OCI-M2 (cell line): Measurements from ENCODE around the gene REPS2.

ENCODE experiments used
- DNase-seq: peaks from one replicate; lab custom pipeline; 2025; ENCODE audit not compliant: unreplicated experiment; lab: John Stamatoyannopoulos, UW

REPS2 gene

DNA sequence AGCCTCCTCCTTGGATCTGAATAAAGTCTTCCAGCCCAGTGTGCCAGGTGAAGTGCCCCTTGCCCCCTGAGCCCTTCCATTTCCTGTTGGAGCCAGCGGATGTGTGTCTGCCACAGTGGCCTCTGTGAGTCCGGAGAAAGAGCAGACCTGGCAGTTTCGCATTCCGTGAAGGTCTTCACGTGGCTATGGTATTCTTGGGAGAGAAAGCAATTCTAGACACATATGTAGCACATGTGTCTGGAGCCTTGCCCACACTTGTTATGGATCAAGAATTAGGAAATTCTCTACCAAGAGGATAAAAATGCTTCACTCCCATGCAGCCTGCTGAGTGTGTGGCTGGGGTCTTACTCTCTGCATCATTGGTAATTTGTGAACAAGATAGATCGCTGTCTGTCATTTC is 130.9 kb downstream of the REPS2 start:
- DNase-seq, result no peak

DNA sequence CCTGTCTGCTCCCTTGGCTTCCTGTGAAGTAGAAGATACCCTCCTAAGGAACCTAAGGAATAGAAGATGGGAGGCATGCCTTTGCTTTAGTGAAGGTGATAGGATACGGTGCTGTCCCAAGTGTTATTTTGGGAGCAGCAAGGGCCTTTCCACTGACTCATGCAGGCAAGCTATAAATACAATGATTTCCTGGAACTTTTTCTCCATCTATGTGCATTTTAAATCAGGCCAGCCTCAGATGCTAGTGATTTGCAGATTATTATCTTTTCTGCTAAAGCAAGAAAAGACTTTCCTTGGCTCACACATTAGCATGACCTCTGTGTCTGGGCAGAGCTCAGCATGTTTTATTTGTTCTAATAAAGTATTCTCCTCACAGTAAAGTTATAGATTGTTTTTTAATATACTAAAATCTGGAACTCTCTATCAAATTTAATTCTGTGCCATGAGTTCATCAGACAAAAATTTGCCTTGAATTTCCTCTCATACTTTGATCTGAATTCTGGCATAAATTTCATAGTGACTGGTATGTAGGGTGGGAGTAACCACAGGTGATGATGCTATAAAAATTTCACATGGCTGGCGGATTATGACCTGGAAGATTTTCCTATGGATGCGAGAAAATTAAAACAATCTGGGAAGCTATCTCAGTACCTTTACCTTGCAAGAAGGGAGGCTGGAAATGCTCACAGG is 131.7 kb downstream of the REPS2 start:
- DNase-seq, result no peak

DNA sequence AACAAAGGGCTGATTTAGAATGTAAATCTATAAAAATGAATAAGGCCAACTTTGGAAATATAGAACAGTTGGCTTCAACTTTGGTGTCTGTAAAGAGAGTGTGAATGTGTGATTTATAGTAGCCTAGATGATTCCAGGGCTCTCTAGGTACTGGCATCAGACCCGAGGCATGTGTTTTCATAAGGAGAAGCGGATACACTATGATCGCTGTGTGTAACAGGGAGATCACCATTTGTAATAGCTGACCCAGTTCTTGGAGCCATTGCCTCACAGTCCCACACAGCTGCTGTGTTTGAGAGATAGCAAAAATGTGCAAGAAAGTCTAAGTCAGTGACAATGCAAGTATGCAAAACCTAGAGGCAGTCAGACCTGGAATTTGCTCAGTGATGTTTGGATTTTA is 135.1 kb downstream of the REPS2 start:
- DNase-seq, result no peak

DNA sequence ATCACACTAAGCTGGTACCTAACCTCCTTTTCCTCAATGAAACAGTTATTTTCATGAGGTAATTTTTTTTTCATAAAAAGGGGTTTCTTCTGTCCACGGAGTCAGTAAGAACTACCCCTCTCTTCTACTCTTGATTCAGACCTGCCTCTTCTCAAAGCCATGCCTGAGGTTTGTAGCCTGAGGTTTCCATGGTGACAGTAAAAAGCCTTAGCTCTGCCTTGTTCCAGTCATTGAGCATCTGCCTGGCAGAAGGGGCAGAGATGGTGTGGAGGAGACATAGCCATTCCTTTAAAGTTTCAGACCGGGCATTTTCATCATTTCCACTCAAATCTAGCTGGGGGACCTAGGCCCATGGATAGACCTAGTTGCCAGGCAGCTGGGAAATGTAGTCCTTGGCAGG is 135.5 kb downstream of the REPS2 start:
- no peak for DNase-seq

DNA sequence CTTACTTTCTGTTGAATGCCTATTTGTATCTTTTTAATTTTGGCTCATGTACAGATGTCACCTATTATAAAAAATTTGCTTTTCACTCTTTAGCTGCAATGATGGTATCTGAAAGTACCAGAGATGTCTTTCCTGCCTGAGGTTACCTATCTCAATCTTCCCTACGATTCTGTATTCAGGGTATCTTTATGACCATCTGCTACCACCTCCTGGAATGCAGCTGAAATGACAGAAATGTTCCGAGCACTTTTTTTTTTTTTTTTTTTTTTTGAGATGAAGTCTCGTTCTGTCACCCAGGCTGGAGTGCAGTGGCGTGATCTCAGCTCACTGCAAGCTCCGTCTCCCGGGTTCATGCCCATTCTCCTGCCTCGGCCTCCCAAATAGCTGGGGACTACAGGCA is 136.4 kb downstream of the REPS2 start:
- DNase-seq, result no peak

DNA sequence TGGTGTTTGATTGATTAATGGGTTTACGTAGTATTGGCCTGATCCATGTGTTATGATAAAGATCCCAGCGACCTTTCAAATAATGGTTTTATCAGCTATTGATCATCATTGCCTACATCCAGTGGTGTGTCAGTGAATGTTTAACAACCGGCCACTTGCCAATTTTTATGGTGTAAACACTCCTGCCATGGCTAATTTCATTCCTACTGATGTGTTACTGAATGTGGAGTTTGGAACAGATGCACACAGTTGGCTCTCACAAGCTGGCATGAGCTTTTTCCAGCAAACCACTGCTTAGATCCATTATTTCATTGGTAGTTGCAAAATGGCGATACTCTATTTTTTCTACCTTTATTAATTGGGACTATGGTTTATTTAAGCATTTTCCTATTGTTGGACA is 139.9 kb downstream of the REPS2 start:
- no peak for DNase-seq

DNA sequence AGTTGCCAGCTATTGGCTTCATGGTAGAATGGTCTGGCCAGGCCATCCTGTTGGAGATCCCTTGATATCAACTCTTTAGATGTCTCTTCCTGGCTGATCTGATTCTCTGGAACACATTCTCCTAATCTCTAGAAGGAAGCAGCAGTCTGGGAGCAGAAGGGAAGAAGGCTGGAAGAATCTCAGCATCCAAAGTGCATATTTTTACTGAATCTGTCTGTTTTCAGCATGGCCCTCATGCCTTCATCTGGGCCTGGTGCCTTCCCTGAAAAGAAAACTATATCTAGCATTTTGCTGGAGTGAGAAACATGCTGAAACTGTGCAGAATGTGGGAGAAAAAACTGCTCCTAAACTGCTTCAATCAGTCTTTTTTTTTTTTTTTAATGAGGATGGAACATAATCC is 148.7 kb downstream of the REPS2 start:
- DNase-seq, result no peak

DNA sequence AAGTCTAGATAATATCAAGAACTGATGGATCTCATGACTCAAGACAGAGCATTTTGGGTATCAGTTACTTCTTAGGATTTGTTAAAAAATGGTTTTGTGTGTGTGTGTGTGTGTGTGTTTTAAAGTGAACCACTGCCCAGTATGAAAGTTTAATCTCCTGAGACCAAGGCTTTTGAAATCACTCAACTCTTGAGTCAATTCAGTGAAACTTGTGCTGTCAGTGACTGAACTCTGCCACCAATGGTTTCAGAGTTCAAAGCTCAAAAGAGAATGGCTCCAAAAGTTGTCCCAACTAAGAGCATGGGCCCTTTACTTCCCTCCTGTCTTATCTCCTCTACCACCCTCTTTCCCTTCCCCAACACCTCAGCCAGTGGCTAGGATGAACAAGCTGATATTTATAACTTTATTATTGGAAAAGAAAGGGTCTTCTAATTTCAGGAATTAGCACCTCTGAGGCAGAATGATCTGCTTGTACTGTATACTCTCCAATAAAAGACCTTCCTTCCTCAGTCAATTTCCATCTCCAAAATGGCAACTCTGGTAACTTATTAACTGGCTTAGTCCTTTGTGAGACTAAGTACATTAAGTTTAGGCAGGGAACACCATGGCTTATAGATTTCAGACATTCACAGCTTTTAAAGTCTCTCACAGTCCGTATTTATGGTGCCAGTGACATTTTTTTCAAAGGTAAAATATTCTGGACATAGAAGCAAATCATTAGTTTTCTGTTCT is 152.2 kb downstream of the REPS2 start:
- DNase-seq, result no peak

DNA sequence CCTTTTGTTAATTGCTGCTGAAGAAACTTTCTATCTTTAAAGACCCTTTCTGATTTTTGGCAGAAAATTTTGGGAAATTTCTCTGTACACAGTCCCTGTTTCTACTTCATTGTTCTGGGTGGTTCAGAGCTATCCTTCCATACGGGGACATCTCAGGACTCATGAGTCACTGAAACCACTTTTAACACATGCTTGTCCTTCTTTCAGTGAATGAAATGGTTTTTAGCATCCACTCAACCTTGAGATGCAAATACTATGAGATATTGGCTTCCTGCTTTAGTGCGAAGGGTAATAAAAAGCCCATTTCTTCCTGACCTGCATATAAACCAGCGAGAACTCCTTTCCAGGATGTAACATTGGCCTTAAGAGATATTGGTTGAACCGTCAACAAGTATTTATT is 158.0 kb downstream of the REPS2 start:
- no peak for DNase-seq

DNA sequence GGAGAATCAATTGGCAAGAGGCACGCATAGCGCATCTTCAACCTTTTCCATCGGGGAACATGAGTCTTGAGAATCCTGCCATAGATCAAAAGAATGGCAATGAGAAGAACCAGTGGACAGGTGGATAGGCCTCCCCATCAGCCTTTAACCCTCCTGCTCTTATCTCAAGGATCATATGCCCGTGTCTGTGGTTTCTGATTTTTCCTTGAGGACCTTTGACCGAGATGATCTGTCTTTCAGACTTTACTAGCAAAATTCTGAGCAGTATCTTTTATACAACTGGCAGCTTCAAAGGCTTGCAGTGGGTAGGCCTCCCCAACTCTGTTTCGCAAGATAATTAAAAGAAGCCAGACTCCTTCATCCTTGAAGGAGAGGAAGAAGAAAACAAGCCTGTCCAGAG is 174.4 kb downstream of the REPS2 start:
- no peak for DNase-seq

DNA sequence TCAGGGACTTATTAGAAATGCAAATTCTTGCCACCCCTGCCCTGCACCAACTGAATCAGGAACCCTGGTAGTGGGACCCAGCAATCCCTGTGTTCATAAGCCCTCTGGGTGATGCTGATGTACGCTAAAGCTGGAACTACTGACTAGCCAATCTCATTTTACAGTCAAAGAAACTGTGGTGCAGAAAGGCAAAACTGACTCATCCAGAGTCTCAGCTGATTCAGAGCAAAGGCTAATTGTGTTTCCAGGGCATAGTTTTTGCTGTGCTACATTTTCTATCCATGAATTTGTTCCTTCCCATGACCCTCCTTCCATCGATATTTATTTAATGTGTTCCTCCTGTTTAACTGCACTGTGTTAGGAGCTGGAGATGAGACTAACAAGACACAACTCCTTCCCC is 207.5 kb downstream of the REPS2 start:
- DNase-seq, result no peak

DNA sequence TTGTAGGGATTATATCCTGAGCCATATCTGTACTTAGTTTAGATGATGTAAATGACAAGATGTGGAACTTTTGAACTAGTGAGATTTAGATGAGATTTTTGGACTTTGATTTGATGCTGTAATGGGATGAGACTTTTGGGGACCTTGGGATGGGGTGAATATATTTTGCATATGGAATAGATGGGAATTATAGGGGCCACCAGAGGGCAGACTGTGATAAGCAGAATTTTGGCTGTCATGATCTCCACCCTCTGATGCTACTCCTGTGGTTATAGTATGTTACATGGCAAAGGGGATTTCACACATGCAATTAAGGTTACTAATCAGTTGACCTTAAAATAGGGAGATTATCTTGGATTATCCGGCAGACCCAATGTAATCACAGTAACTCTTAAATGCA is 214.5 kb downstream of the REPS2 start:
- no peak for DNase-seq

DNA sequence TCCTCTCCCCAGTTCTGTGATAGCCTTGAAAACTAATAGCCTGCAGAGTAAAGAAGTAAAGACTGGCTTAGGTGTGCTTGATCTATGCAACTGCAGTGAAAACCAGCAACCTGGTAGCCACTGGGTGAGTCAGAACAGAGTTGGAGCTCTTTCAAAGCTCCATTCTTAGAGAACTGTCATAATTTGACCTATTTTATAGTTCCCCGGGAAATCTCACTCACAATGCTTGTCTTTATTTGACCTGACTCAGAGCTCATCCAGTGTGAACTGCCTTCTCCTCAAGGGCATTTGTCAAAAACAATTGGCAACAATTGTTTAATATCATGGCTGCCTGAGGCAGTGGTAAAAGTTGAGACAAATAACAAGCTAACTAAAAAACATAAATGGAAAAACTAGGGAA is 215.5 kb downstream of the REPS2 start:
- no peak for DNase-seq

DNA sequence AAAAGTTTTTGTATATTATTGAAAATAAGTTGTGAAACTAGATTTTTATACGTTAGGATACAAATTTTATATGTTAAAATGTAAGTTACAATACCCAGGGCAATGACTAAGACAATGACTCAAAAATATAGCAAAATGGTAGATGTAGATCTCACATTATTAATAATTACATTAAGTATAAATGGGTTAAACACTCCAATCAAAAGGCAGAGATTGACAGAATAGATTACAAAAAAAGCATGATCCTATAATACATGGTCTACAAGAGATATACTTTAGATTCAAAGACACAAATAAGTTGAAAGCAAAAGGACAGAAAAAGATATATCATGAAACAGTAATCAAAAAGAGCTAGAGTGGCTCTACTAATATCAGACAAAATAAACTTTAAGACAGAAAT is 217.6 kb downstream of the REPS2 start:
- DNase-seq, result no peak

DNA sequence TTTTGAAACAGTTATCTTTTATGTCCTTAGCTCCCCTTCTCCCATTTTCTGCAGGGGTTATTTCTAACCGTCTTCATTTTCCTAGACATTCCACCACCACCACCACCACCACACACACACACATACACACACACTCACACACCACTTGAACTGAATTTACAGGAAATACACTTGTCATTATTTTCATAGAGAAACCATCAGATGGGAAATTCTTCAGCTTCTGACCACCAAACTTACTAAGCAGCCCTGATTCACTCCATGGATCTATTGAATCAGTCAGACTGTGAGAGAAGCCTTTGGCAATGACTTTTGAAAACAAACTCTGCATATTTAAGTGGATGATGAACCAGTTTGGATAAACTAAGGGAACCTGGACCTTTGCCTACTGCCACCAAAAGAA is 218.5 kb downstream of the REPS2 start:
- DNase-seq, result no peak

DNA sequence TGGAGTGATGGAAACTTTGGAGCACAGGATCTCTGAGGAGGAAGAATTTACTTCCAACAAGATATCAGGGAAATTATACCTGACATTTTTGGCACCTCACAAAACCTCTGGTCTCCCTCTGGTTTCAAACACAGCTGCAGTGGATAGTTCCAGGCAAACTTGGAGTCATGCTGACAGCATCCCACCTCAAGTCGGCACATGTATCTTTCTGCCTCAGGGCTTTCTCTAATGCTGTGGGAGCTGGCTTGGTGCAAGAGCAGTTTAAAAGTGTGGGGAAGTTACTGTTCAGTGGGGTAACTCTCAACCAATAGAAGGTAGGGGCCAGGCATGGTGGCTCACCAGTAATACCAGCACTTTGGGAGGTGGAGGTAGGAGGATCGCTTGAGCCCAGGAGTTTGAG is 221.5 kb downstream of the REPS2 start:
- no peak for DNase-seq

DNA sequence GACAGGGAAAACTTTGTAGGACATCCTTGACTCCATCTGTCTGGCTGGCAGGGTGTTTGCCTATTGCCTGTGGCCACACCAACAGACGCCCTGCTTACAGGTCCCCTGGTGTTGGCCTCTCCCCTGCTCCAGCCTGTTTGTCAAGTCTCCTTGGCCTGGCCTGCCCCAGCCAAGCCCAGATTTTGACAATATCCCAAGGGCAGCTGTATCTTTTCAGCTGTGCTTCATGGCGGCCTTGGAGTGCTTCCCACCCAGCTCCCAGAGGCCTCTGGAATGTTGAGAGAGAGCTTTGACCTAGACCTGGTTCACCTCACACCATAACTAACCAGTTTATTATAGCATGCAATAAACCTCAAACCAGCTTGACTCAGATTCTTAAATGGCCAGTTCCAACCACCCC is 224.5 kb downstream of the REPS2 start:
- no peak for DNase-seq

DNA sequence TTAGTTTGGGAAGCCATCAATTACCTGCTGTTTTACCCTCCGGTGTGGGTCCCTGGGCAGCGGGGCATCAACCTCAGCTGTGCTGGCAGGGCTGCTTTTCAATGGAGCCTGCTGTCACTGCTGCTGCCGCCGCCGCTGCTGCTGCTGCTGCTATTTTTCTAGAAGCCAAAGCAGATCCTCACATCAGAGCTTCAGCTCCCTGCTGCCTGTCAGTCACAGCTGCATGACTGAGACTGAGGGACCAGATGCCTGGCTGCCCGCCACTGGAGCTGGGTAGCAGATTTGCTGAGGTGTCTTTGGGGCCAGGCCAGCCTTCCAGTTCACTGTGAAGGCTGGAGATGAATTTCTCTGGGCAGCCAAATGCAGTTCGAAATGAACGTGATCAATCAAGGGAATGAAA is 228.2 kb downstream of the REPS2 start:
- DNase-seq, result no peak

DNA sequence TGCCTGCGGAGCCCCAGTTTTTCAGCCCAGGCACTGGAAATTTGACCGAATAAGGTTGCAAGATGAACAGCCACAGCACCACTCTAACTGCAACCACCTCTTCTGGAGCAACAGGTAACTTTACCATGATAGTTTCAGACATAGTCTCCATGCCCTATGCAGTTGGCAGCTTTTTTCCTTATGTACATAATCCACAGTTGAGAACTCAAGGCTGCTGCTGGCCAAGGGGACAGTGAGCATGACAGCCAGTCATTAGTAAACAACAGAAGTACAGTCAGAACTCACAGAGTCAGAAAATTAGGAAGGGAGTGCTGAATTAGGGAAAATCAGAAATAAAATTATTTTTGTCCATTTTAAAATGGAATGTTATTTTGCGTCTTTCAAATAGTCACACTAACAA is 235.9 kb downstream of the REPS2 start:
- no peak for DNase-seq

DNA sequence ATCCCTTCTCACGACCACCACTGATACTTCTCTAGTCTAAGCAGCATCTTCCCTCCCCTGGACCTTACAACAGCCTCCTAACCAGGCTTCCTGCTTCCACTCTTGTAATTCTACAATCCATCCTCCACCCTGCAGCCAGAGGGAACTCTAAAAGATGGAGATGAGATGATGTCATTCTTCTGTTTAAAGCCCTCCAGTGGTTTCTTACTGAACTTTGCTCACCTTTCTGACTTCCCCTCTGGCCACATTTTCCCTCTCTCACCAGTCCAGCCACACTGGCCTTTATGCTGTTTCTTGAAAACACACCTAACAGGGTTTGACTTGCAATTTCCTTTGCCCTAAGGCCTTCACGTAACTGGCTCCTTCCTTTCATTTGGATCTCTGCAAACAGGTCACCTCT is 237.1 kb downstream of the REPS2 start:
- no peak for DNase-seq

DNA sequence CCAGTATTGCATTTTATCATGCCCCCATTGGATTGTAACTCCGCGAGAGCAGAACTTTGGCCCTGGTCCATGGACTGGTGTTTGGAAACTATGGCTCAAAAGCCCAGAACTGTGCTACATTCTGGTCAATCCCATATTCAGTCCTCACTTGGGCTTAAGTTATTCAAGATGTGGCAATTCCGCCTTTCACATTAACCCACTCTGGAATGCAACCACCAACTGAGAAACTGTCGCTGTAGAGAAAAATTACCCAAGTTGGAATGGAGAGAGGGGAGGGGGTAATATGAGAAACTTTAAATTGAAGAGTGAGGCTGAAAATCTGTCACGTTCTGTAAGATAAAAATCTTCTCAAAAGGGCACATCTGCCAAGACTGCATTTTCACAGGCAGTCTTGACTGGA is 239.0 kb downstream of the REPS2 start:
- no peak for DNase-seq

DNA sequence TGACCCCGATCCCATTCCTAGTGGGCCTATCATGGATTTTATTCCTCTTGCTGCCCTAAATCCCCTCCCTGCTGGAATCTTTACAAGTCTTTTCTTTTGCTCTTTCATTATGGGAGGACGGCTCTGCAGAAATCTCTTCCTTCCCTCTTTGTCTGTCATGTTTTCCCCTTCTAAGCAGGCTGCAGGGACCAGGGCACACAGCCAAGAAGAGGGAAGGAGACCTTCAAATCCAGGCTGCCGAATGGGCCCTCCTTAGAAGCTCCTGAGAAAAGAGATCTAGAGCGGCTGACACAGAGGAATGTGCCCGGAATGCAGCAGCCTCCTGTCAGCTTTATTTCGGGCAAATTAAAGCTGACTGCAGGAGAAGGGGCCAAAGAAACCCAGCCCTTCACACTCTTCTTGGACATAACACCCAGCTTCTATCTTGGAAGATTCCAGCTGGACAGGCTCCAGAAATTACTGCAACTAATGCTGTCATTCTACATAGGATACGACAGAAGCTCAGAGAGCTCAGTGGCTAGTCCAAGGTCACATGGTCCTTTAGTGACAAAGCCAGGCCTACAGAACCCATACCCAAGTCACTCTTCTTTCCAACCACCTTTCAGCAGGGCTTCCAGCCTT is 240.8 kb downstream of the REPS2 start:
- no peak for DNase-seq

DNA sequence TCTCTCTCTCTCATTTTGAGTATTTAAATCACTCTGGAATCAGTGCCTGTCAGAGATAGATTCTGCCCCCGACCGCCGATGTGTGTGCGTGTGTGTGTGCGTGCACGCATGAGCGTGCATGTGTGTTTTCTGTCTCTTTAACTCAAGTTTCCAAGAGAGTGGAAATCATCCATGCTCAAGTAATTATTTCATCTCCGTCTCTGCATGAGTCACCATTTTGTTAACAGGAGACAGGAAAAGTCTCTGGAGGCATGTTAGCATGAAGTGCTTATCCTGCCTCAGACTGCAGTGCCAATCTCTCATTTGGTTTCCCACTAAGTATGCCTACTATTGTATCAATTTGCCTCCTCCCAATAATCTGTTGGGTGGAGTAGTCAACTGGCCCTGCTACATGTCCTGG is 245.6 kb downstream of the REPS2 start:
- DNase-seq, result no peak
